Cardiac fibroblast (primary cell): Measurements from ENCODE around the gene ABCG1.

Source experiments
- DNase-seq, 2 donors: peaks; one replicate each; pipeline versions ENCODE4 v3.0.0 to v3.0.0-alpha.2; 2010; ENCODE audit warnings: low read depth in 2 of 2
- H3K4me3 ChIP-seq, 2 donors: replicated peaks in 1 of 2; 1 replicate in 1 of 2; 2 replicates in 1 of 2; pipeline ENCODE4 v1.5.1; 2011; ENCODE audit warnings: low read depth in 2 of 2, low read length in 2 of 2, mild to moderate bottlenecking in 2 of 2, moderate library complexity in 1 of 2
- CTCF ChIP-seq: IDR thresholded peaks from one replicate; pipeline ENCODE4 v1.5.1; 2011; ENCODE audit warnings: low read depth, mild to moderate bottlenecking, low read length, inconsistent platforms

Gene ABCG1

GRCh38 chr21:42346441-42346840 is 127.5 kb downstream of the ABCG1 start:
- TF ChIP-seq CTCF = no peak
- no peak for DNase-seq
- H3K4me3 ChIP-seq = no peak overlapping the region
